KMS-11 (cell line): Measurements from ENCODE around the gene MYO9A.

Experiments
- H2AFZ ChIP-seq: fragments of 200-600 bp; sonication (generic); 2 replicates; pipeline ENCODE4 v1.6.1; 2016; ENCODE audit warnings: antibody characterized with exemption, mixed run types, low read depth
- H3K27ac ChIP-seq: fragments of 200-600 bp; sonication (generic); 2 replicates; pipeline ENCODE4 v1.6.1; 2016; ENCODE audit warnings: mild to moderate bottlenecking, mixed run types
- H3K27me3 ChIP-seq: fragments of 200-600 bp; sonication (generic); 2 replicates; pipeline ENCODE4 v1.6.1; 2017; ENCODE audit warnings: mild to moderate bottlenecking, low read depth, mixed run types, moderate library complexity; ENCODE audit not compliant: insufficient read depth
- H3K36me3 ChIP-seq: fragments of 200-600 bp; sonication (generic); 2 replicates; pipeline ENCODE4 v1.6.1; 2017; ENCODE audit warnings: mild to moderate bottlenecking, mixed run types; ENCODE audit not compliant: insufficient read depth
- H3K4me1 ChIP-seq: fragments of 200-600 bp; sonication (generic); 2 replicates; pipeline ENCODE4 v1.6.1; 2016; ENCODE audit warnings: mild to moderate bottlenecking, low read depth, mixed run types; ENCODE audit not compliant: poor library complexity, severe bottlenecking
- H3K4me2 ChIP-seq: fragments of 200-600 bp; sonication (generic); 2 replicates; pipeline ENCODE4 v1.7.0; 2016; ENCODE audit warnings: mild to moderate bottlenecking, mixed run types
- H3K4me3 ChIP-seq: fragments of 200-600 bp; sonication (generic); IDR thresholded peaks from 2 replicates; pipeline ENCODE4 v1.6.1; 2017; ENCODE audit warnings: low read depth, low read length, mixed read lengths; ENCODE audit not compliant: insufficient read depth
- H3K79me2 ChIP-seq: fragments of 200-600 bp; sonication (generic); 2 replicates; pipeline ENCODE4 v1.6.1; 2016; ENCODE audit warnings: low read depth, mixed run types; ENCODE audit not compliant: insufficient read depth
- H3K9ac ChIP-seq: fragments of 200-600 bp; sonication (generic); 2 replicates; pipeline ENCODE4 v1.6.1; 2016; ENCODE audit warnings: mild to moderate bottlenecking, mixed run types
- H4K20me1 ChIP-seq: fragments of 200-600 bp; sonication (generic); 2 replicates; pipeline ENCODE4 v1.6.1; 2016; ENCODE audit warnings: mild to moderate bottlenecking, mixed run types; ENCODE audit not compliant: insufficient read depth
- CTCF ChIP-seq: fragments of 200-600 bp; sonication (generic); conservative IDR thresholded peaks from 2 replicates; pipeline ENCODE4 v1.6.1; 2017; ENCODE audit warnings: low read depth, mild to moderate bottlenecking, antibody characterized with exemption, low read length, moderate library complexity, mixed read lengths

MYO9A gene

GRCh38 chr15:71806452-71806931, 311.5 kb downstream of the MYO9A start:
- Histone ChIP-seq H2AFZ (no peak overlapping the region), H3K79me2 (no peaks in the 10 kb centered on the region), H3K27me3 (no peaks in the 10 kb centered on the region), H3K4me3 (no peak overlapping the region), H3K4me1 (no peaks in the 10 kb centered on the region), H3K36me3 (no peaks in the 10 kb centered on the region), H3K9ac (no peak overlapping the region), H3K4me2 (no peak overlapping the region), H4K20me1 (no peaks in the 10 kb centered on the region), H3K27ac (no peak overlapping the region)
- no peak for TF ChIP-seq CTCF

GRCh38 chr15:71804695-71805470, 313.1 kb downstream of the MYO9A start:
- Histone ChIP-seq H3K27ac (no peak overlapping the region), H3K79me2 (no peaks in the 10 kb centered on the region), H3K27me3 (no peaks in the 10 kb centered on the region), H3K4me3 (no peak overlapping the region), H4K20me1 (no peaks in the 10 kb centered on the region), H3K4me1 (no peaks in the 10 kb centered on the region), H2AFZ (no peak overlapping the region), H3K4me2 (no peak overlapping the region), H3K36me3 (no peaks in the 10 kb centered on the region), H3K9ac (no peak overlapping the region)
- no peak for TF ChIP-seq CTCF

- H3K27ac ChIP-seq, result no peak overlapping the region
- no peaks in the 10 kb centered on the region for H3K36me3 ChIP-seq
- no peak overlapping the region for H3K4me3 ChIP-seq
- H3K4me2 ChIP-seq, result no peak overlapping the region
- H3K79me2 ChIP-seq, result no peaks in the 10 kb centered on the region
- H2AFZ ChIP-seq, result no peak overlapping the region
- TF ChIP-seq CTCF, result no peak
- H3K4me1 ChIP-seq, result no peaks in the 10 kb centered on the region
- no peaks in the 10 kb centered on the region for H4K20me1 ChIP-seq
- no peaks in the 10 kb centered on the region for H3K27me3 ChIP-seq
- H3K9ac ChIP-seq, result no peak overlapping the region
Observed at GRCh38 chr15:71804226-71804625, 313.7 kb downstream of the MYO9A start.

GRCh38 chr15:71802770-71803169, 315.2 kb downstream of the MYO9A start:
- Histone ChIP-seq H3K79me2 (no peaks in the 10 kb centered on the region), H3K4me3 (no peak overlapping the region), H4K20me1 (no peaks in the 10 kb centered on the region), H3K4me1 (no peaks in the 10 kb centered on the region), H3K36me3 (no peaks in the 10 kb centered on the region), H3K4me2 (no peak overlapping the region), H3K27me3 (no peaks in the 10 kb centered on the region), H3K27ac (no peak overlapping the region), H2AFZ (no peak overlapping the region), H3K9ac (no peak overlapping the region)
- no peak; the same call in 1 of the 2 replicates for TF ChIP-seq CTCF
